Myocyte (in vitro differentiated cells): ENCODE data around the gene NSL1. TPM values are rescaled to one million over a fixed set of nuclear protein-coding genes. Genes with fewer than 3 reads are reported as not detected.

Experiments used
- DNase-seq: peaks from one replicate; pipeline ENCODE4 v3.0.0-alpha.2; 2012; ENCODE audit warnings: low read depth
- total RNA-seq: library from RNA; depleted of rRNA; stranded (reverse); fragments of >200 nt; gene quantifications from 2 replicates; pipeline ENCODE4 v1.2.3, GENCODE V29; 2014

The NSL1 gene
- total RNA-seq, 1 donor from 2014 or later = 17.5 TPM

- no peak for DNase-seq
Observed at GRCh38 chr1:212687811-212688210, 103.8 kb downstream of the NSL1 start.

GRCh38 chr1:212686591-212686990 is 105.0 kb downstream of the NSL1 start:
- DNase-seq = no peak

GRCh38 chr1:212686069-212686468 is 105.5 kb downstream of the NSL1 start:
- no peak for DNase-seq

- DNase-seq = no peak
Observed at GRCh38 chr1:212685429-212685828, 106.1 kb downstream of the NSL1 start.

- DNase-seq = no peak
Observed at GRCh38 chr1:212684521-212685090, 107.0 kb downstream of the NSL1 start.

GRCh38 chr1:212684076-212684475 is 107.5 kb downstream of the NSL1 start:
- no peak for DNase-seq

- DNase-seq = no peak
Observed at GRCh38 chr1:212683357-212683722, 108.2 kb downstream of the NSL1 start.

- DNase-seq = no peak
Observed at GRCh38 chr1:212680680-212681389, 110.7 kb downstream of the NSL1 start.

GRCh38 chr1:212678456-212679410 is 112.8 kb downstream of the NSL1 start:
- no peak for DNase-seq

GRCh38 chr1:212677573-212677972 is 114.0 kb downstream of the NSL1 start:
- no peak for DNase-seq

GRCh38 chr1:212677136-212677535 is 114.4 kb downstream of the NSL1 start:
- no peak for DNase-seq

Other genes starting within 250 kb of the NSL1 start
- gene ATF3, start 183.0 kb downstream of the NSL1 start, total RNA-seq = 2.9 and 3.3 TPM in 2 replicates
- 0.51 and 0.94 TPM in 2 replicates for gene BATF3, start 91.9 kb downstream of the NSL1 start, total RNA-seq
- gene TATDN3, start 117 bp upstream of the NSL1 start, total RNA-seq = 11.9 and 33.5 TPM in 2 replicates
- not detected in 2 replicates for gene SPATA45, start 55.9 kb upstream of the NSL1 start, total RNA-seq
- gene FLVCR1, start 66.5 kb upstream of the NSL1 start, total RNA-seq = 3.0 TPM in 2 replicates
- 75.0 and 113 TPM in 2 replicates for gene VASH2, start 158.8 kb upstream of the NSL1 start, total RNA-seq
- gene ANGEL2, start 224.1 kb upstream of the NSL1 start, total RNA-seq = 36.3 and 59.0 TPM in 2 replicates